Astrocyte (in vitro differentiated cells and primary cell): Measurements from ENCODE around the gene CENPF.

Experiments used
- EZH2 ChIP-seq: IDR thresholded peaks from 2 replicates; pipeline ENCODE4 v1.6.1; 2012; ENCODE audit warnings: mild to moderate bottlenecking, low read length, inconsistent platforms; ENCODE audit not compliant: insufficient read depth
- TF ChIP-seq, protein P1 (sequence below): IDR thresholded peaks from 2 replicates; pipeline ENCODE4 v1.5.1; 2011; ENCODE audit warnings: low read depth, mild to moderate bottlenecking, inconsistent platforms, low read length, moderate library complexity; ENCODE audit not compliant: insufficient read depth

- TF ChIP-seq, protein P1, sequence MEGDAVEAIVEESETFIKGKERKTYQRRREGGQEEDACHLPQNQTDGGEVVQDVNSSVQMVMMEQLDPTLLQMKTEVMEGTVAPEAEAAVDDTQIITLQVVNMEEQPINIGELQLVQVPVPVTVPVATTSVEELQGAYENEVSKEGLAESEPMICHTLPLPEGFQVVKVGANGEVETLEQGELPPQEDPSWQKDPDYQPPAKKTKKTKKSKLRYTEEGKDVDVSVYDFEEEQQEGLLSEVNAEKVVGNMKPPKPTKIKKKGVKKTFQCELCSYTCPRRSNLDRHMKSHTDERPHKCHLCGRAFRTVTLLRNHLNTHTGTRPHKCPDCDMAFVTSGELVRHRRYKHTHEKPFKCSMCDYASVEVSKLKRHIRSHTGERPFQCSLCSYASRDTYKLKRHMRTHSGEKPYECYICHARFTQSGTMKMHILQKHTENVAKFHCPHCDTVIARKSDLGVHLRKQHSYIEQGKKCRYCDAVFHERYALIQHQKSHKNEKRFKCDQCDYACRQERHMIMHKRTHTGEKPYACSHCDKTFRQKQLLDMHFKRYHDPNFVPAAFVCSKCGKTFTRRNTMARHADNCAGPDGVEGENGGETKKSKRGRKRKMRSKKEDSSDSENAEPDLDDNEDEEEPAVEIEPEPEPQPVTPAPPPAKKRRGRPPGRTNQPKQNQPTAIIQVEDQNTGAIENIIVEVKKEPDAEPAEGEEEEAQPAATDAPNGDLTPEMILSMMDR: no peak
- TF ChIP-seq EZH2: no peak
Observed at GRCh38 chr1:214602764-214603657, at the start of gene CENPF.
